Lower leg skin (tissue), 3 donors: ENCODE data around the gene FAM118B.

Source experiments
- POLR2A ChIP-seq, 2 donors: fragments of 450-650 bp; IDR thresholded peaks; one replicate each; pipeline ENCODE4 v1.6.1; 2016 to 2017; ENCODE audit warnings: antibody characterized with exemption in 2 of 2, mild to moderate bottlenecking in 1 of 2, moderate library complexity in 1 of 2
- TF ChIP-seq, protein P1 (sequence below), 3 donors: fragments of 450-650 bp; IDR thresholded peaks; one replicate each; pipeline ENCODE4 v1.5.1; 2016; ENCODE audit warnings: antibody characterized with exemption in 3 of 3, mild to moderate bottlenecking in 3 of 3, moderate library complexity in 2 of 3

- TF ChIP-seq, protein P1, sequence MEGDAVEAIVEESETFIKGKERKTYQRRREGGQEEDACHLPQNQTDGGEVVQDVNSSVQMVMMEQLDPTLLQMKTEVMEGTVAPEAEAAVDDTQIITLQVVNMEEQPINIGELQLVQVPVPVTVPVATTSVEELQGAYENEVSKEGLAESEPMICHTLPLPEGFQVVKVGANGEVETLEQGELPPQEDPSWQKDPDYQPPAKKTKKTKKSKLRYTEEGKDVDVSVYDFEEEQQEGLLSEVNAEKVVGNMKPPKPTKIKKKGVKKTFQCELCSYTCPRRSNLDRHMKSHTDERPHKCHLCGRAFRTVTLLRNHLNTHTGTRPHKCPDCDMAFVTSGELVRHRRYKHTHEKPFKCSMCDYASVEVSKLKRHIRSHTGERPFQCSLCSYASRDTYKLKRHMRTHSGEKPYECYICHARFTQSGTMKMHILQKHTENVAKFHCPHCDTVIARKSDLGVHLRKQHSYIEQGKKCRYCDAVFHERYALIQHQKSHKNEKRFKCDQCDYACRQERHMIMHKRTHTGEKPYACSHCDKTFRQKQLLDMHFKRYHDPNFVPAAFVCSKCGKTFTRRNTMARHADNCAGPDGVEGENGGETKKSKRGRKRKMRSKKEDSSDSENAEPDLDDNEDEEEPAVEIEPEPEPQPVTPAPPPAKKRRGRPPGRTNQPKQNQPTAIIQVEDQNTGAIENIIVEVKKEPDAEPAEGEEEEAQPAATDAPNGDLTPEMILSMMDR (IDR thresholded peaks at IDR 0.05) = no peak
- TF ChIP-seq POLR2A (IDR thresholded peaks at IDR 0.05) = no peak
Measured at GRCh38 chr11:126197277-126197939, 14.2 kb upstream of the FAM118B start.
